HG03469 (cell line): ENCODE results near the gene TXNL4A.

Experiments
- ATAC-seq: cut with Tn5 transposase; IDR thresholded peaks from one replicate; pipeline ENCODE4 v1.9.1; 2021; ENCODE audit warnings: mild to moderate bottlenecking, moderate library complexity, moderate number of reproducible peaks; ENCODE audit not compliant: unreplicated experiment

Gene TXNL4A

GRCh38 chr18:79936641-79937040 lies 51.7 kb downstream of the TXNL4A start:
- no peak for ATAC-seq

- no peak for ATAC-seq
Measured at GRCh38 chr18:79935925-79936324, 52.4 kb downstream of the TXNL4A start.

GRCh38 chr18:79935499-79935898 lies 52.9 kb downstream of the TXNL4A start:
- no peak for ATAC-seq

GRCh38 chr18:79935098-79935480 lies 53.3 kb downstream of the TXNL4A start:
- no peak for ATAC-seq

DNA sequence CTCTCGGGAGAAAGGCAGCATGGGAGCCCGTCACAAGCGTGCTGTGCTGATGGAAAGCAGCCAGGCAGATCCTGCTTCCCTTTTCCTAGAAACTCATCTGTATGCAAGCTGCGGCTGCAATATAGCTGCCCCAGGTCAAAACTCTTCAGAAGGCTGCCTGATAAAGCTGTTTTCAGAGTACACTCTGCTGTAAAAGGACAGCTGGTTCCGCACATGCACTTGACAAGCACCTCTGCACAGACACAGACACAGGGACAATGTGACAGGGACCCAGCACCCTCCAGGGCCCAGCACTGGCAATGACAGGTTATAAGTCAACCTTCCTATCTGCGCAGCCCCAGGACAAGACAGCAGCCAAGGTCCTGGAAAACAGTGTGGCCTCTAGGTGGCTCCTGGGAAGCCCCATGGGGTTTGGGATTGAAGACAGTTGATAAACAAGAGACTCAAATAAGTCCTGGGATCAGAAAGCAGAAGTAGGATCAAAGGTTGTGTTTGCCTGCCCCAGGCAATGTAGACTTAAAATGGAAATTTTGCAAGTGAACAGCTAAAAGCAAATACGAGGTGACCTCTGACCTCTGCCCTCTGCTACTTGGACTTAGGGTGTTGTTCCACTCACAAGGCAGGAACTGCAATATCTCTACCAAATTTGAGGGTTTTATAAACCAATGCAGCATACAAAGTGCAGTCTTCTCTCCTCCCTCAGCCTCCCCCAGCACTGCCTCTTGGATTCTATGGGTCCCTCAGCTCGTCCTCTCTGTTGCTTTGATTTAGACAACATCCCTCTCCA lies 53.9 kb downstream of the TXNL4A start:
- no peak for ATAC-seq

- no peak for ATAC-seq
Measured at GRCh38 chr18:79933765-79934164, 54.6 kb downstream of the TXNL4A start.

DNA sequence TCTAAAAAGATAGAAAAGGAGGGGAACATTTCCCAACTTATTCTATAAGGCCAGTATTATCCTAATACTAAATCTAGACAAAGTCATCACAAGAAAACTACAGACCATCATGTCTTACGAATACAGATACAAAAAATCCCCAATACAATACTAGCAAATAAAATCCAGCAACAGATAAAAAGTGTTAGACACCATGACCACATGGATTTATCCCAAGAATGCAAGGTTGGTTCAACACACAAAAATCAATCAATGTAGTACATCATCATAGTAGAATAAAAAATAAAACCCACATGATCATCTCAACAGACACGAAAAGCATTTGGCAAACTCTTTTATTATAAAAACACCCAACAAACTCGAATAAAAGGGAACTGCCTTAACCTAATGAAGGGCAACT lies 55.5 kb downstream of the TXNL4A start:
- no peak for ATAC-seq

GRCh38 chr18:79931475-79931874 lies 56.9 kb downstream of the TXNL4A start:
- ATAC-seq: no peak

- no peak for ATAC-seq
Measured at GRCh38 chr18:79930020-79930642, 58.2 kb downstream of the TXNL4A start.

- ATAC-seq: no peak
Measured at GRCh38 chr18:79928563-79928960, 59.8 kb downstream of the TXNL4A start.

DNA sequence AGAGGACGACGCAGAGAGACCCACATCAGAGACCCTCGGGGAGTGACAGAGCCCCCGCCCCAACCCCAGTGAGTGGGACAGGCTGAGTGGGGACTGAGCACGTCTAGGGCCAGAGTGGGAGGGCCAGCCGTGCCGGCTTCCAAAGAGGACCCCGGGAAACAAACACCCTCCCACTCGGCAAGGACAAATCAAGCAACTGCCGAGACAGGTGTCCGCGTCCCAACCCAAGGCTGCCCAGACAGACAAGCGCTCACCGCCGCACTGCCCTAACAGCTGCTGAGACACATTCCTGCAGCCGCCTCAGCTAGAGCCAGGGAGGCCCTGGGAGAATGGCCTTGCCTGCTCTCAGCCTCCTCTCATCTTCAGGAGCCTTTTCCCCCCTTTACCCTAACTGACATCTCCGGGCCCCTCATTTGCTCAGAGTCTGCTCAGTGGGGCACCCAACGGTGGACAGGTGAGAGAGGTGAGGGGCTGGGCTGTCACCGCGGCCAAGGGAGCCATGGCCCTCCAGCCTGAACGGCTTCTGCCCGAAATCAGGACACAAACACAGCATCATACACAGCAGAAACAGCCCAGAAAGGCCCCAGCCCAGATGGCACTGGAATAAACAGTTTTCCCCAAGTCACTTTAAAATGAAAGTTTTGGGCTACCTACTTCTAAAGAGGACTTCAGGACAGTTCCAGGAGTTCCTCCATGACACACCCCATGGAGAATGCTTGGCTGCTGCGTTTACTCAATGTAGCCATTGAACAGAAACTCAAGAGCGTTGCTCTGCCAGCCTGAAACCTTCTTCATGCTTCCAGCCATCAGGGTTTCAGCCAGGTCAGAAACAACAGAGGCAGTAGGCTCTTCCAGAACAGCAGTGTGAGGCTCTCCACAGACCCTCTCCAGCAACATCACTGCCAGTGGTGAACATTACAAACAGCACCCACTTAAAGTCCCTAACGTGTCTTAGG lies 60.5 kb downstream of the TXNL4A start:
- ATAC-seq: no peak

DNA sequence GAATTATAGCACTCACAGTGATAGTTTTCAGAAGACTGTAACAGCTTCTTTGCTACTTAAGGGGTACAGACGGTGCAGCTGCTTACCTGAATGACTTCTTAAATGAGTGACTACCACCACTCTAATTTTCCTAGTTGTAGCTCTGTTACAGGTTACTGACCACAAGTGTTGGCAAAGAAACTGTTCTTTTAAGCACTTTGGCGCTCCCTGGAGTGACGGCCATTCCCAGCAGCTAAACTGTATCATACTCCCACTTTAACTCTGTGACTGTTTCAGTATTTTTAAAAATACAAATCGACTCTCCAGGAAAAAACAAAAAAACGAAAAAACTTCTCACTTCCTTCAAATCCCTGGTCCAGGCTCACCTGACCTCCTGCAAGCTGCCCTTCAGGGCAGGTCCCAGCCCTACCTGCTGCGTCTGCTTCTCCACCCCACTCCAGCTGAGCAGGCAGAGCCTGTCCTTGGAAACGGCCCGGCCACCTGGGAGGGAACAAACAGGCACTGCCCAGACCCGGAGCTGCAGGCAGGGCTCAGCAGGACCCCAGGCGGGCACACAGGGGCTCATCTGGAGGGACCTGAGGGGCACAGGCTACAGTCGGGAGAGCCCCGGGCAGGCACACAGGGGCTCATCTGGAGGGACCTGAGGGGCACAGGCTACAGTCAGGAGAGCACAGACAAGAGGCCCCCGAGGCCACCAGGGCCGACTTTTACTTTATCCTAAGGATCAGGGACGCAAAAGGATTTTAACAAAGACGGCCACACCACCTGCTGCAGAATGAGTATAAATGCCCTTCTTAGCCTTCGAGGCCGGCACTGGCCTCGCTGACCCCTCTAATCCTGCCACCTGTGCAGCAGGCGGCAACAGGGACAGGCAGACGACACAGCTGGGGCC lies 61.4 kb downstream of the TXNL4A start:
- ATAC-seq: no peak

GRCh38 chr18:79926306-79926705 lies 62.1 kb downstream of the TXNL4A start:
- no peak for ATAC-seq

DNA sequence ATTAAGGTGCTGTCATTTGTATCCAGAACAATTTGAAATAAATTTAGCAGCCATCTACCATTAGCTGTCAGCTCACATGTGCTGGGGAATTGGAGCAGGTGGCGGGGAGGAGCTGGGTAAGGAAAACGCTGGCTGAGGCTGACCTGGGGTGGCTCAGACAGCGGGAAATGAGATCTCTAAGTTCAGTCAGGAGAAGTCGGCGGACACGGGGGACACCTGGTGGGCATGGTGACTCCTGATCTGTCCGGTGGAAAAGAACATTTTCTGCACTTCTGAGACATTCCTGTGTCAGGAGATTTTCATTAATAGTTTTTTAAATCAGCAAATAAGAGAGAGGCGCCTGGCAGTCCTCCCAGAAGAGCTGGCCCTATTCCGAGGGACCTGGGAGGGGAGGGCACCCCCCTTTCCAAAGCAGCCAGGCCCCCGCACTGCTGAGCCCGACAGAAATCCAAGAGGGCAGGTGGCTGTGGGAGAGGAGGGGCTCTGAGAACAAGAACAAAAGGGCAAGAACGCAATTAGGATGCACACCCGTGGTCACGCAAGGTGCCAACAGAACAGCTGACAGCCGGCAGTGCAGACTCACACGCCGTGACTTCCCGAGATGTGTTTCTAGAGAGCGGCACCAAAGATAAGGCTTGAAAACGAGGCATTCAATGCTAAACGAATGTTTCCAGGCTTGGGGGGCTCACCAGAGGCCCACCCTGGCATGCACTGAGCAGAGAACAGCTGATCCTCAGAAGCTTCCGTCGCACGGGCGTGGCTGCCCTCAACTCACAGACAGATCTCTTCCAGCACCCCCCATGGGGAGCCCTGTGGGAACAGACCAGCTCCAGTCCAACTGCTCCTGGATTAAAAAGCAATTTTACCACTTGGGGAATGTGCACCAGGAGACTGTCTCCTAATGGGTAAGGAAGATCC lies 63.3 kb downstream of the TXNL4A start:
- ATAC-seq: no peak

DNA sequence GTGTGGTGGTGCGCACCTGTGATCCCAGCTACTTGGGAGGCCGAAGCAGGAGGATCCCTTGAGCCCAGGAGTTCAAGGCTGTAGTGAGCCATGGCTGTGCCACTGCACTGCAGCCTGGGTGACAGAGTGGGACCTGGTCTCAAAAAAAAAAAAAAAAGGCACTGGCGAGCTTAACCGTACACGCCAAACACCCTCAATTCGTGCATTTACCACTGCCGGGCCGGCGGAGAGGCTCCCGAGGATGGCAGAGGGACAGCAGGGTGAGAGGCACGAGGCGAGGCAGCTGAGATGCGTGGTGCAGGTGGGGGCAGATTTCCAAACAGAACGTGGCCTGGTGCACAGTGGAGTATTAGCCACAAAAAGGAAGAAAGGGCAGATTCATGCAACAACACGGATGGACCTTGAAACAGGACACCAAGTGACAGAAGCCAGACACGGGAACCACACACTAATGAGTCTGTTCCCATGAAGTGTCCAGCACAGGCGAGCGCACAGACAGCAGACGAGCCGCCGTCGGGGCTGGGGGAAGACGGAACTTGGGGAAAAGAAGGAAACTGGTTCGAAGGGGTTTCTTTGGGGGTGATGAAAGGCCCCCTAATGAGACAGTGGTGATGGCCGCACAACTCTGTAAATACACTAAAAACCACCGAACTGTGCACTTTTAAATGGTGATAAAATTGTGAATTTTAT lies 64.3 kb downstream of the TXNL4A start:
- ATAC-seq: no peak

GRCh38 chr18:79922971-79923411 lies 65.4 kb downstream of the TXNL4A start:
- ATAC-seq: no peak

- ATAC-seq: no peak
Measured at GRCh38 chr18:79921984-79922965, 66.1 kb downstream of the TXNL4A start.
